SK-N-MC (cell line): ENCODE data around the gene SELENON.

Experiments
- EZH2 ChIP-seq: fragments of 200-600 bp; sonication (generic); IDR thresholded peaks from one replicate; pipeline ENCODE4 v1.6.1; 2017; ENCODE audit warnings: antibody characterized with exemption
- FOXP2 ChIP-seq: optimal IDR thresholded peaks from 2 replicates; pipeline ENCODE3; 2011; ENCODE audit warnings: mild to moderate bottlenecking, moderate library complexity; ENCODE audit not compliant: insufficient read depth; ENCODE audit errors: extremely low read length, control extremely low read depth
- POLR2AphosphoS5 ChIP-seq: IDR thresholded peaks from 2 replicates; pipeline ENCODE4 v1.6.1; 2012; ENCODE audit warnings: mild to moderate bottlenecking, low read depth, low read length, borderline replicate concordance

- TF ChIP-seq EZH2 (no peak), POLR2AphosphoS5 (no peak), FOXP2 (no peak)
Observed at GRCh38 chr1:25845664-25846063, 45.7 kb downstream of the SELENON start.
